Hepatocyte (in vitro differentiated cells): ENCODE data around the gene TAL2. TPM values are rescaled to one million over a fixed set of nuclear protein-coding genes. Genes with fewer than 3 reads are reported as not detected.

Experiments used
- DNase-seq: peaks from one replicate; pipeline ENCODE4 v3.0.0-alpha.2; 2016; ENCODE audit warnings: low spot score
- H2AFZ ChIP-seq: fragments of 200-600 bp; sonication (generic); 2 replicates; pipeline ENCODE4 v1.6.0; 2016; ENCODE audit warnings: antibody characterized with exemption, mild to moderate bottlenecking
- H3K27ac ChIP-seq: fragments of 200-600 bp; sonication (generic); 2 replicates; pipeline ENCODE4 v1.5.1; 2016; ENCODE audit warnings: mild to moderate bottlenecking
- H3K27me3 ChIP-seq: fragments of 200-600 bp; sonication (generic); 2 replicates; pipeline ENCODE4 v1.6.1; 2016
- H3K36me3 ChIP-seq: fragments of 200-600 bp; sonication (generic); replicated peaks from 2 replicates; pipeline ENCODE4 v1.5.1; 2016; ENCODE audit warnings: low read depth; ENCODE audit not compliant: insufficient read depth
- H3K4me1 ChIP-seq: fragments of 200-600 bp; sonication (generic); 2 replicates; pipeline ENCODE4 v1.5.1; 2016; ENCODE audit warnings: mild to moderate bottlenecking, moderate library complexity; ENCODE audit not compliant: insufficient read depth
- H3K4me2 ChIP-seq: fragments of 200-600 bp; sonication (generic); 2 replicates; pipeline ENCODE4 v1.6.0; 2016
- H3K4me3 ChIP-seq: fragments of 200-600 bp; sonication (generic); 2 replicates; pipeline ENCODE4 v1.5.1; 2016; ENCODE audit warnings: mild to moderate bottlenecking
- H3K79me2 ChIP-seq: fragments of 200-600 bp; sonication (generic); 2 replicates; pipeline ENCODE4 v1.6.0; 2017; ENCODE audit warnings: mild to moderate bottlenecking
- H3K9me2 ChIP-seq: fragments of 200-600 bp; sonication (generic); replicated peaks from 2 replicates; pipeline ENCODE4 v1.6.0; 2017; ENCODE audit warnings: mild to moderate bottlenecking; ENCODE audit not compliant: insufficient read depth
- H3K9me3 ChIP-seq: fragments of 200-600 bp; sonication (generic); 2 replicates; pipeline ENCODE4 v1.5.1; 2016; ENCODE audit warnings: low read depth, mild to moderate bottlenecking
- H4K20me1 ChIP-seq: fragments of 200-600 bp; sonication (generic); 2 replicates; pipeline ENCODE4 v1.6.0; 2016; ENCODE audit warnings: mild to moderate bottlenecking; ENCODE audit not compliant: insufficient read depth, poor library complexity, severe bottlenecking
- EZH2 ChIP-seq: fragments of 200-600 bp; sonication (generic); IDR thresholded peaks from 2 replicates; pipeline ENCODE4 v1.6.1; 2016; ENCODE audit warnings: antibody characterized with exemption, mild to moderate bottlenecking, borderline replicate concordance
- EZH2phosphoT487 ChIP-seq: fragments of 200-600 bp; sonication (generic); IDR thresholded peaks from one replicate; pipeline ENCODE4 v1.6.1; 2018; ENCODE audit warnings: antibody characterized with exemption, mild to moderate bottlenecking, low read depth, moderate library complexity; ENCODE audit not compliant: unreplicated experiment, severe bottlenecking
- whole genome bisulfite sequencing: methylation state at CpG from one replicate; pipeline ENCODE4 v1.1.6; 2016; ENCODE audit warnings: low lambda C conversion rate; ENCODE audit errors: missing lambda C conversion rate; 5-methylcytosine and 5-hydroxymethylcytosine counted together
- polyA plus RNA-seq: library from polyadenylated mRNA; unstranded; fragments of >200 nt; fragmentation: Nextera tagmentation; extraction: Ambion mirVana; gene quantifications from 2 replicates; pipeline ENCODE4 v1.2.1, GENCODE V29; 2016
- total RNA-seq: library from RNA; depleted of rRNA; stranded (reverse); fragments of >200 nt; gene quantifications from 2 replicates; pipeline ENCODE4 v1.2.3, GENCODE V29; 2014
- TF ChIP-seq, protein P1 (sequence below): fragments of 200-600 bp; sonication (generic); IDR thresholded peaks from 2 replicates; pipeline ENCODE4 v1.5.1; 2016; ENCODE audit warnings: antibody characterized with exemption, mild to moderate bottlenecking; ENCODE audit not compliant: poor library complexity

TAL2 gene
- total and polyA plus RNA-seq, 2 experiments from 2014 or later, result not detected

DNA sequence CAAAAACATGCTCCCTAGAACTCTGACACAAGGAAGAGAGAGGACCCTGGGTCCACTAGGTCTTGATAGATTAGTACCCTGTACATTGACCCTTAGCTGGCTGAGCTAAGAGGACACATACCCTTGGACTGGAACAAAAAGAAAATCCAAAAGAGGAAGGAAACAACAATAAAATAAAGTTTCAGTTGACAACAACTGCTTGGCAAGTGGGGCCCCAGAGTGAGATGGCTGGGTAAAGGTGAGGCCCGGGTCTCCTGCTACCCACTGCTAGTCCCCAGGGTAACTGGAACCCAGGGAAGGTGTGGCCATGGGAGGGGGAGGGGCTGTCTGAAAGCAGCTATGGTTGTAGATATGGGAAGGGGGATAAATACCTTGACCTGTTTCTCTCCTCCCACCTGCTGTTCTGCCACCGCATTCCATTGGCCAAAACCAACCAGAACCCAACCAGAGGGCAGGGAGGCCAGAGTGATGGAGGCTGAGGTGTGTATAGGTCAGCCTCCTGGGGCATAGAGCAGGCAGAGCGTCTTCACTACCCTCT, 11.7 kb downstream of the TAL2 start:
- H3K36me3 ChIP-seq, result no peaks in the 10 kb centered on the region
- no peaks in the 10 kb centered on the region for H3K9me3 ChIP-seq
- TF ChIP-seq EZH2, result no peak
- no peak for DNase-seq
- H3K27ac ChIP-seq, result no peak overlapping the region
- H3K4me2 ChIP-seq, result no peak overlapping the region
- H3K4me3 ChIP-seq, result no peak overlapping the region
- H2AFZ ChIP-seq, result no peak overlapping the region
- H3K79me2 ChIP-seq, result no peaks in the 10 kb centered on the region
- H3K9me2 ChIP-seq, result no peaks in the 10 kb centered on the region
- no peaks in the 10 kb centered on the region for H4K20me1 ChIP-seq
- H3K4me1 ChIP-seq, result no peaks in the 10 kb centered on the region
- H3K27me3 ChIP-seq, result no peaks in the 10 kb centered on the region
- WGBS, result 86% methylated on average over 3 of the region's 3 CpGs

DNA sequence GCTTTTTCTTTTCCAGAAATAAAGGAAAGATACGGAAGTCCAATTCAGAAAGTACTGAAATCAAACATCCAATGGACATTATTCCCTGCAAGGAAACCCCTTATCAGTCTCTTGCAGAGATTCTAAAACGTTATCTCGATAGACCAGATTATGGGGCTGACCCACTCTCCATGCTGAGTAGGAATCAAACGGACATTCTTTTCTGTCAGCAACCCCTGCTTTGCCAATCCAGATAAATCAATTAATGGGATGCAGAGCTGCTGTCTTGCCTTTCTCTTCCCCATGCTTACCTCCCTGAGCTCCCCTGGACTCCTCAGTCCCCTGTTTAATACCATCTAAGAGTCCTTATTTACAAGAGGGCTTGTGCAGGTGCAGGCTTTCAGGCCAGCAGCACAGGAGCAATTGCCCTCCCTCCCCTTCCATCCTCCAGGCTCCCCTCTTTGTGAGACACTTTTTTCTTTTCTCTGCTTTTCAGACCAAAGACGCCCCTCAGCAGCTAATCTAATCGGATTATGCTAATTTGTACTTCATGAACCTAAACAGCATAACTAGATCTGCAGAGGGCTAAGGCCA, 14.2 kb downstream of the TAL2 start:
- WGBS, result 57% methylated on average over 6 of the region's 6 CpGs
- no peaks in the 10 kb centered on the region for H3K79me2 ChIP-seq
- H3K36me3 ChIP-seq, result no peaks in the 10 kb centered on the region
- H3K9me2 ChIP-seq, result no peaks in the 10 kb centered on the region
- H3K27ac ChIP-seq, result no peak overlapping the region
- TF ChIP-seq, protein P1, sequence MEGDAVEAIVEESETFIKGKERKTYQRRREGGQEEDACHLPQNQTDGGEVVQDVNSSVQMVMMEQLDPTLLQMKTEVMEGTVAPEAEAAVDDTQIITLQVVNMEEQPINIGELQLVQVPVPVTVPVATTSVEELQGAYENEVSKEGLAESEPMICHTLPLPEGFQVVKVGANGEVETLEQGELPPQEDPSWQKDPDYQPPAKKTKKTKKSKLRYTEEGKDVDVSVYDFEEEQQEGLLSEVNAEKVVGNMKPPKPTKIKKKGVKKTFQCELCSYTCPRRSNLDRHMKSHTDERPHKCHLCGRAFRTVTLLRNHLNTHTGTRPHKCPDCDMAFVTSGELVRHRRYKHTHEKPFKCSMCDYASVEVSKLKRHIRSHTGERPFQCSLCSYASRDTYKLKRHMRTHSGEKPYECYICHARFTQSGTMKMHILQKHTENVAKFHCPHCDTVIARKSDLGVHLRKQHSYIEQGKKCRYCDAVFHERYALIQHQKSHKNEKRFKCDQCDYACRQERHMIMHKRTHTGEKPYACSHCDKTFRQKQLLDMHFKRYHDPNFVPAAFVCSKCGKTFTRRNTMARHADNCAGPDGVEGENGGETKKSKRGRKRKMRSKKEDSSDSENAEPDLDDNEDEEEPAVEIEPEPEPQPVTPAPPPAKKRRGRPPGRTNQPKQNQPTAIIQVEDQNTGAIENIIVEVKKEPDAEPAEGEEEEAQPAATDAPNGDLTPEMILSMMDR, result no peak
- no peak for TF ChIP-seq EZH2
- no peak for TF ChIP-seq EZH2phosphoT487
- H3K9me3 ChIP-seq, result no peaks in the 10 kb centered on the region
- no peaks in the 10 kb centered on the region for H4K20me1 ChIP-seq
- H3K4me2 ChIP-seq, result no peak overlapping the region
- DNase-seq, result no peak
- H2AFZ ChIP-seq, result no peak overlapping the region
- no peaks in the 10 kb centered on the region for H3K27me3 ChIP-seq
- no peak overlapping the region for H3K4me3 ChIP-seq
- H3K4me1 ChIP-seq, result no peaks in the 10 kb centered on the region

DNA sequence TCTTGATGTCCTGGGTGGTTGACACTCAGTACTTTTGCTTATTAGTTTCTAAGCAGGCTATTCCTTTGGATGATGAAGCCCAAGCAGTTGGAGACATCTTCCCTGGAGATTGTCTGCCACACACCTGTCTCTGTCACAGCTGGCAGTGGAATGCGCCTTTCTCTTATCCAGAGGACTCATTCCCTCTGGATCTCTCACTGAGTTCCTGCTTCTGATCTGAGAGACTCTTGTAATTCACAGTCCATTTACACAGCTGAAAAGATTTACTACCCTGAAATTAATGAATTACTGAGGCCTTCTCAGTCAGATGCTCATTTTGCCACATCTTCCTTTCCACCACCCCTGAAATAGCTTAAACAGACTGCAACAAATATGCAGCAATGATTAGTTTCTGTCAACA, 15.9 kb downstream of the TAL2 start:
- H3K36me3 ChIP-seq, result no peaks in the 10 kb centered on the region
- no peak overlapping the region for H2AFZ ChIP-seq
- no peaks in the 10 kb centered on the region for H3K4me1 ChIP-seq
- H3K9me3 ChIP-seq, result no peaks in the 10 kb centered on the region
- 83% methylated on average over 1 of the region's 1 CpG for WGBS
- DNase-seq, result no peak
- H3K4me2 ChIP-seq, result no peak overlapping the region
- TF ChIP-seq, protein P1, result no peak
- TF ChIP-seq EZH2phosphoT487 (no peak), EZH2 (no peak)
- H4K20me1 ChIP-seq, result no peaks in the 10 kb centered on the region
- no peaks in the 10 kb centered on the region for H3K79me2 ChIP-seq
- H3K9me2 ChIP-seq, result no peaks in the 10 kb centered on the region
- H3K27ac ChIP-seq, result no peak overlapping the region
- no peaks in the 10 kb centered on the region for H3K27me3 ChIP-seq
- H3K4me3 ChIP-seq, result no peak overlapping the region

DNA sequence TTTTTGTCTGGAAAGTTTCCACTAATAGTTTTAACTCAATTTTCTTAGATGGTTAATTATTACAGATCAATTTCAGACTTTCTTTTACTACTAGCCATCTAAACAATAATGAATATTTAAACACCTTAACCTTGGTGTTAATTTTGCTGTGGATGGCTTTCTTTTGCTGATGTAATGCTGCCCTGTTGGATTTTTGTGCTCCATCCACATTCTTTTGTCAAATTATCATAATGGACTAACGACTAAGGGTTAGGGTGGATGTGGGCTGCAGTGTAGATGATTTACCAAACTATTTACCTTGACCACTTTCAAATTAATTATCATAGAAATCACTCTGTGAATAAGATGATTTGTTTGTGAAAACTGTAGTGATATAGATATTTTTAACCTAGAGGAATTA, 16.5 kb downstream of the TAL2 start:
- no peaks in the 10 kb centered on the region for H3K79me2 ChIP-seq
- H4K20me1 ChIP-seq, result no peaks in the 10 kb centered on the region
- TF ChIP-seq EZH2phosphoT487, result no peak
- TF ChIP-seq EZH2, result no peak
- TF ChIP-seq, protein P1, result no peak
- no peaks in the 10 kb centered on the region for H3K27me3 ChIP-seq
- H3K4me3 ChIP-seq, result no peak overlapping the region
- no peak for DNase-seq
- no peaks in the 10 kb centered on the region for H3K9me2 ChIP-seq
- H3K4me2 ChIP-seq, result no peak overlapping the region
- H3K36me3 ChIP-seq, result no peaks in the 10 kb centered on the region
- H3K4me1 ChIP-seq, result no peaks in the 10 kb centered on the region
- WGBS, result 29% methylated on average over 1 of the region's 1 CpG
- H3K9me3 ChIP-seq, result no peaks in the 10 kb centered on the region
- no peak overlapping the region for H2AFZ ChIP-seq
- no peak overlapping the region for H3K27ac ChIP-seq
